ENCODE results near the gene C1QTNF1.
A peak's percentile ranks its signal among the peaks of the same experiment; 100 is the strongest.

The C1QTNF1 gene

DNA sequence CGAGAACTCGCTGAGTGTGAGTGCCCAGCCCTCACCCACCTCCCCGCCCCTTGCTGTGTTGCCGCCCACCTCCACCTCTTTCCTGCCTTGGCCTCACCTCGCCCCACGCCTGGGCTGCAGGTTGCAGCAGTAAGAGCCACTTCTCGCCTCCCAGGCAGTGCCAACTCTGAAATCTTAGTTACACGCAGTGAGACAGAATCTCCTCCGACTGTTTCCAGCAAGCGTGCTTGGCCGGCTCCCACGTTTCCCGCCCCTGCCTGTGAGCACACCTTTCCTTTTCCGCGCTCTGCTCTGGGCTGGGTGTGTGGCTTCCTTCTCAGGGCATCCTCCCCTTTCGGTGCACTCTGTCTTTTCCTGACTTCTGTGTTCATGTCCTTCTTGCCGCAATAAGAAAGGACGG is 56.4 kb downstream of the C1QTNF1 start:
- DNase-seq (ENCODE audit: low spot score) = no peak

DNA sequence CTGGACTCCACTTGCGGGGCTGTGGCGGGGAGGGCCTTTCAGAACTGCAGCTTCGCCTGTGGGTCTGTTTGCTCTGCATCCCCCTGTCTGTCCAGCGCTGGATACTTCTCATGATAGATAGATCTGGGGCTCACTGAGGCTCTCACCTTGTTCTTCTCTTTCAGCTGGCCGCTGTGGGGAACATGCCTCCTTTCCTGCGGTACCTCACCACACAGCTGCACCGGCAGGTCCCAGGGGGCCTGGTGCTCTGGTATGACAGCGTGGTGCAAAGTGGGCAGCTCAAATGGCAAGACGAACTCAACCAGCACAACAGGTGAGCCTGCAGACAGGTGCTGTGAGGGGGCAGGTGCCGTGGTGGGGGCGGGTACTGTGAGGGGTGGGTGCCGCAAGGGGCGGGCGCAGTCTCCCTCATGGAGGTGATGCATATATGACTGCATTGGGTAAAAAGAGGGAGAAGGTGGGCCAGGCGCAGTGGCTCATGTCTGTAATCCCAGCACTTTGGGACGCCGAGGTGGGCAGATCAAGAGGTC is 56.9 kb downstream of the C1QTNF1 start:
- DNase-seq (ENCODE audit: low spot score) = no peak

DNA sequence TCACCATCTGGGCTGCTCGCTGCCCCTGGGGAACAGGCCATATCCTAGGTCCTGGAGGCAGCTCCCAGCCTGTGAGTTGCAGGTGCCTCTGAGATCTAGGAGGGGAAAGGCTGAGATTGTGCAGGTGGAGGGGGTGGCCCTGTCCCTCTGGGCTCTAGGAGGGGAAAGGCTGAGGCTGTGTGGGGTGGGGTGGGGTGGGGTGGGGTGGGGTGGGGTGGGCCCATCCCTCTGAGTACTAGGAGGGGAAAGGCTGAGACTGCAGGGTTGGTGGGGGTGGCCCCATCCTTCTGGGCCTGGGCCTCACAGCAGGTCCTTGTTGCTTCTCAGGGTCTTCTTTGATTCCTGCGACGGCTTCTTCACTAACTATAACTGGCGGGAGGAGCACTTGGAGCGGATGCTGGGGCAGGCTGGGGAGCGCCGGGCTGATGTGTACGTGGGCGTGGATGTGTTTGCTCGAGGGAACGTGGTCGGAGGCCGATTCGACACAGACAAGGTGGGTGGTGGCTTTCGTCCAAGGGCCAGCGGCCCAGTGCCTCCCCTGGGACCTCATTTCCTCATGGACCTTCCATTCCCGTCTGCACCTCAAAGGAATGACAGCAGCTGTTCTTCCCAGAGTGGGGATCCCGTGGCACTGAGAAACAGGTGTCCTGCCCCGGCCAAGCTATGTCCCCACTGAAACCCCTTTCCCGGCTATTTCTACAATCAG is 57.8 kb downstream of the C1QTNF1 start:
- no peak for DNase-seq (ENCODE audit: low spot score)

DNA sequence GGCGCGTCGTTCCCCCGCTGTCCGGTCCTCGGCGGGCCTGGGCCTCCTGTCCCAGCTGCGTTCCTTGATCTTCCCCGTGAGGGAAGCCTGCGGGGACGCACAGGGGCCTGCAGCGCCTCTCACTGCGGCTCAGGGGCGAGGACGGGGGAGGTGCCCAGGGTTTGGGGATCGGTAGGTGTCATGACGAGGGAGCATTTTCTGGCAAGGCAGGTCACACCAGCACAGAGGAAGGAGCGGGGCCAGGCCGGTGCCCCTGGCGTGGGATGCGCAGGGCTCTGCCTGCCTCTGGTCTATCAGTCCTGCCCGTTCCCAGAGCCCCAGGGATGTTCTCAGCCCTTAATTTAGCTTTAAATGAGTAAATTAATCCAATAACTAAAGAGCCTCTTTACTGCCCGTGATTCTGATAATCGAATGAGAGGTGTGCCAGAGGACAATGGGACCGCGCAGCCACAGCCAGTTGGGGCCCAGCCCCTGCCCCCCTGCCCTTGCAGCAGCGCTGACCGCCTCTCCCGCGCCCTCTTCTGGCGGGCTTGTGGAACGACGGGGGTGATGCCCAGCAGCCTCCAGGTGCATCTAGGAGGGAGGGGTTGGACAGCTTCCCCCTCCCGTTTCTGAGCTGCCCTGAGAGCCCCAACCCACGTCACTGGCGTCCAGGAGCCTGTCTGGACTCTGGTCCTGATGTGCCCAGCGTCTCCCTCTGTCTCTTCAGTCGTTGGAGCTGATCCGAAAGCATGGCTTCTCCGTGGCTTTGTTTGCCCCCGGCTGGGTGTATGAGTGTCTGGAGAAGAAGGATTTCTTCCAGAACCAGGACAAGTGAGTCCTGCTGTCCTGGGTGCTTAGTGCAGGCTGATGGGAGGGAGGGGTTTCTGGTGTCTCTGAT is 58.6 kb downstream of the C1QTNF1 start:
- DNase-seq (ENCODE audit: low spot score) = peak; percentile 71

DNA sequence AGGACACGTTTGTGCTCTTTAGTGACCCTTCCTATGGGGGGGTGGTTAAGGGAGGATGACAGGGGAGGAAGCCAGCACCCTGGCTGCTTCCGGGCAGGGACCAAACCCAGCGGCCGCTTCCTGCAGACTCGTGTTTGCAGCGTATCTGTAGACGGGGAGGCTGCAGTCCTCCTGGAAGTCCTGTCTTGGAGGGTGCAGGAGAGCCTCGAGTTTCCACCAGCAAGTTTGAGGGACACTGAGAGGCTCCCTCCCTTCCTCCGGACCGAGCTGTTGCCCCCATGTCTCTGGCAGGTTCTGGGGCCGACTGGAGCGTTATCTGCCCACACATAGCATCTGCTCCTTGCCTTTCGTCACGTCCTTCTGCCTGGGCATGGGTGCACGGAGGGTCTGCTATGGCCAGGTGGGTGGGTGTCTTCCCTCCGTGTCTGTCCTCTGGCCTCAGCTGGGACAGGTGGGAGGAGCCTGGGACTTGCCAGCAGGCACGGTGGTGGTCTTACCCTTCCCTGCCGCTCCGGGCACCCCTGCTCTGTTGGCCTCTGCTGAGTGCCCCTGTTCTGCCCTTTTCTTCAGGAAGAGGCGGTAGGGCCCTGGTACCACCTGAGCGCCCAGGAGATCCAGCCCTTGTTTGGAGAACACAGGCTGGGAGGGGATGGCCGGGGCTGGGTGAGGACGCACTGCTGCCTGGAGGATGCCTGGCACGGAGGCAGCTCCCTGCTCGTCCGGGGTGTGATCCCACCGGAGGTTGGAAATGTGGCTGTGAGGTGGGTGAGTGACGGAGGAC is 59.4 kb downstream of the C1QTNF1 start:
- no peak for DNase-seq (ENCODE audit: low spot score)

DNA sequence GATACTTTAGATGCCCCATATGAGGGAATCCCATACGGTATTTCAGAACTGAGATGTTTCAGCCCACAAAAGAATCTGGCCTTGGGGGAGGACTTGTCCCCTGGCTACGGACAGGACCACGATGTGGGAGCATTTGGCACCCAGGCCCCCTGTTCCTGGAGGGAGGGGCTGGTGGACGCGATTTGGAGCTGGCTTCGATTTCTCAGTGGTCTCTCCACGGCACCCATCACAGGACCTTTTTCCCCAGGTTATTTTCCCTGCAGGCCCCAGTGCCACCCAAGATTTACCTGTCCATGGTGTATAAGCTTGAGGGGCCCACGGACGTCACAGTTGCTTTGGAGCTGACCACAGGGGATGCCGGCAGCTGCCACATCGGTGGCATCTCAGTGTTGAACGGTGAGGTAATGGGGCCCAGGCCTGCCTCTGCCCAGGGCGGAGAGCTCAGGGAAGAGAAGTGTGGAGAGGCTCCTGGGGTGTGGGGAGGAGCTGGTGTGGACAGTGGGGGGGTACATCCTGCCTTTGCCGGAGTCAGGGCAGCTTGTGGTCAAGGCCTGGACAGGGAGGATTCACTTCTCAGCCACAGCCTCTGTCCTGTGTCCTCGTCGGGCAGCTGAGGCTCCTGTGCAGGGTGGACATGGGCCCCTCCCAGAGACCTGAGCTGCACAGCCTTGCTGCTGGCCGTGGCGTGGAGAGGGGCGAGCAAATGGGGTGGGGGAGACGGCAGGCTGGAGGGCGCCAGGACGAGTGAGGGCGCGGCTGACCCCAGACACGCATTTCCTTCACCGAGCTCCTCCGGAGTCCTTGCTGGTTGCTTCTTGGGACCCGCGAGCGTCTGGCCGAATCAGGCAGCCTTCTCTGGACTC is 60.6 kb downstream of the C1QTNF1 start:
- no peak for DNase-seq (ENCODE audit: low spot score)

DNA sequence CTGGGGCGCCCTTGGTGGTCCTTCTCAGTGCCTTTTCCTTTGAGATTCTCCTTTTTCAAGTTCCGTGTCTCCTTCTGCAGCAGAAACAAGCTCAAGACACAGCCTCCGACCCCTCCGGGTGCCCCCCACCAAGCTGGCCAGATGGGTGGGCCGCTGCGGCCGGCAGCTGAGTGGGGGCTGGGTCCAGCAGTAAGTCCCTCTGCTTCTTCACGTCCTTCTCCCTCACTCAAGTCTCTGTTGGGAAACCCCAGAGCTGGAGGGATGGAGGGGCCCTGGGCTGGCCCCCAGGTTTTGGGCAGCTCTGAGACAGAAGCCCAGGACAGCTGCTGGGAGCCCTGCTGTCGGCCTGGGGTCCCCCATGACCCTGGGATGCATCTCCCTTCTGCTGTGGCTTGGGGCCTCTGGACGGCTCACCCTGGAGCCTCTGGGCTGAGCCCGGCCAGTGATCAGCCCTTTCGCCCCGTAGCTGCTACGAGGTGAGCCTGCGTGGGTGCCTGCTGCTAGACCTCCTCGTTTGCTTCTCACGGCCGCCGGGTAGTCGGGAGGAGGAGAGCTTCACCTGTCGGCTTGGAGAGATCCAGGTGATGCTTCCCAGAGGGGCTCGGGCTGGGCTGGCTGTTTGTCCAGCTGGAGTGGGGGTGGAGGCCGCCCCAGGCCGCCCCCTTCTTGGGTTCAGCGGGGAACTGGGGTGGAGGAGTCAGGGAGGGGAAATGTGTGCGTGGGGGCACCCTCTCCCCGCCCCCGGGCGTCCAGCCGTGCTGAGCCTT is 61.4 kb downstream of the C1QTNF1 start:
- DNase-seq (ENCODE audit: low spot score) = no peak

DNA sequence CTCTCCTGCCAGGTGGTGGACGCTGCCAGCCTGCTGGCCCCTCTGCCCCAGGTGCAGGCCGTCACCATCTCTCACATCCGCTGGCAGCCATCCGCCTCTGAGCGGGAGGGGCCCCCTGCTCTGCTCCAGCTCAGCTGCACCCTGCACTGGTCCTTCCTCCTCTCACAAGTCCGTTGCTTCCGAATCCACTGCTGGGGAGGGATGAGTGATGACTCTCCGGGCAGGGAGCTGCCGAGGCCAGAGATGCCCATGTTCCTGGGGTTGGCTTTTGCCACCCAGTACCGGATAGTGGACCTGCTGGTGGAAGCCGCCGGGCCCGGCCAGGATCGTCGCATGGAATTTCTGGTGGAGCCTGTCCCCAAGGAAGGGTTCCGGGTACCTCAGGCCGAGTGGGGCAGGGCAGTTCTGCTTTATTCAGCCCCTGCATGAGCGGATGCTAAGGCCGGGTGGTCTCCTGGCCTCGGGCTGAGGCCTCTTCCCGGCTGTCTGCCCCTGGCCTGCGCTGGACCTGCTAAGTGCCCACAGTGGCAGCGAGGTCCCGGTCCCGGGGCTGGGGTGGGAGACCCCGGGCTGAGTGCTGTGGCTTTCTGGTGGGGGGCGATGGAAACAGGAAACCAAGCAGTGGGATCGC is 62.1 kb downstream of the C1QTNF1 start:
- DNase-seq (ENCODE audit: low spot score) = no peak

DNA sequence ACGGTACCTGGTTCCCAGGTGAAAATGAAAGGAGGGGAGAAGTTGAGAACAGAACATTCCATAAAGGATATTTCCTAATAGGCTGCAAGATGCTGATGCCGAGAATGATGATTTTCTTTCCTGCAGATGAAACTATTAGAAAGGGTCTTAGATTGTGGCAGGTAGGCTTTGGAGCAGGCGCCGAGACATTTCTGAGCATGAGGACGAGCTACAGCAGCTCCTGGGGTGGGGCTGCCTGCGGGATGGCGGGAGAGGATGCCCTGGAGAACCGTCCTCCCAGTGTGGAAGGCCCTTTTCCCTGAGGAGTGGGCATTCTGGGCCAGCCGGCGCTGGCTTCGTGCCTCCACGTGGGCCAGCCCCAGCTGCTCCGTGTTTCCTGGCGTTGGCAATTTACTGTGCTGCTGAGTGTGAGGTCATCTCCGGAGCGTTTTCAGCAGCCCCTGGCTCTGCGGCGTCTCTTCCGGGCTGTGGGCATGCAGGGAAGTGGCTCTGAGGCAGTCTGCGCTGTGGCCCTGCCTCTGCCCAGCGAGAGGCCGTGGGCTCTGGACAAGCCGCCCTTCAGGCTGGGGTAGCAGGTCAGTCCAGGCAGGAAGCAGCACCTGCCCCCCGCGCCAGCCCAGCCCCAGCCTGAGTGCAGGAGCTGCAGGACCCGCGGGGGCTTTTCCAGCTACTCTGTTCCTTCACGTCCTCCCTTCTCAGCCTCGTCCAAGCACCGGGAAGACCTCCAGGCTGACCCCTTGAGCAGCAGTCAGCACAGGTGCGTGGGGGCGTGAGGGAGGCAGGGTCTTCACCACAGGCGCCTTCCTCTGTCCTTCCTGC is 62.8 kb downstream of the C1QTNF1 start:
- DNase-seq (ENCODE audit: low spot score) = no peak

DNA sequence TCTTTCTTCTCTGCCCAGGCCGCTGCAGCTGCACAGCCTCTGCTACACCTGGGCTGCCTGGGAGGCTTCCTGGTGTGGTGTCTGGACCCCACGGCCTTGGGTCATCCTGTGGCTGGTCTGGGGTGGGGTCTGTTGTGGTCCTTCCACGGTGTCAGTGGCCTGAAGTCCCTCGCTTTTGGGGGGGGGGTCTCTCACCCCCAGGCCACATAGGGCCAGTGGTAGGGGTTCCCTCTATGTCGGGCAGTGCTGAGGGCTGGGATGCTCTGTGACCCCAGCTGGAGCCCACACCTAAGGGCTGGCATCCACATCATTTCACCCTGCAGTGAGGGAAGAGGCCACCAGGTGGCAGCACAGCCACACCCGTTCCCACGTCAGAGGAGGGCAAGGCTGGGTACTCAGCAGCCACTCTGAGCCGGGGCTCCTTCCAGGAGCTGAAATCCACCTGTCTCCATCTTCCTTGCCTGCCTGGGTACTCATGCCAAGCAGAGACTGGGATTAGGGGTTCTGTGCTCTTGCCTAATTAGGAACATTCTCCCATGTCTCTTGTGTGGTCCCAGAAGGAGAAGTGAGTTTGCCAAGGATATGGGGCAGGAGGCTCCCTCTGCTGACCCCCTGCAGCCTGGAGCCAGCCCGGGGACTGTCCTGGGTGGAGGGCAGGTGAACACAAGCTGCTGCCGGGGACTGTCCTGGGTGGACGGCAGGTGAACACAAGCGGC is 63.6 kb downstream of the C1QTNF1 start:
- peak; percentile 84 for DNase-seq (ENCODE audit: low spot score)

DNA sequence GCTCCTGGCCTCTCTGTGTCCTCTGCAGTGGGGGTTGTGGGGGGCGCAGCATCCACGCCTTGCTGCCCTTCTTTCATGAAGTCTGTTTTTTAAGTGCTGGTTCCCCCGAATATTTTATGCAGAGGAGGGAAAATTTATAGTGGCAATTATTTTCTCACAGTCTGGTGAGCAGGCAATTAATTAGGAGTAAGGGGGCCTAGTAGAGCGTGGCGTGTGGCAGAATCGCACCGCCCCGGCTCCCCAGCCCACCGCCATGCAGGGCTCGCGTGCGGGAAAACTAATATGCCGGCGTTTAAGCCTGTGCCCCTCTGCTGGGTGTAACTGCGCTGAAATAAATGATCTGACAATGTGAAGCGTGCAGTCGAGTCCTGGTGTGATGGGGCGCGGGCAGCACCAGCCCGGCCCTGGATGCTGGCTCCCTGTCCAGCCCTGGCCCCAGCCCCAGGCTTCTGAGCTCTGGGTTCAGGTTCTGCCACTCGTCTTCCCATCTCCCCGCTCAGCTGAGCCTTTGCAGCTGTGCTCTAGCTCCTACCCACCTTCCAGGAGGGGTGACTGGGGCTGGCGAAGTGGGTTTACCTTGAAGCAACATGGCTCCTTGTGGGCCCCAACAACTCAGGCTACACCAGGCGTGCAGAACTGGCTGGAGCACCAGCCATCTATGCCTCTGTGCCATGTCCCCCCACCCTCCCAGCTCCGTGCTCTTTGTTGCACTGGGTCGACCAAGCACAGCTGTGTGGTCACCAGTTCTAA is 64.5 kb downstream of the C1QTNF1 start:
- DNase-seq (ENCODE audit: low spot score) = no peak

DNA sequence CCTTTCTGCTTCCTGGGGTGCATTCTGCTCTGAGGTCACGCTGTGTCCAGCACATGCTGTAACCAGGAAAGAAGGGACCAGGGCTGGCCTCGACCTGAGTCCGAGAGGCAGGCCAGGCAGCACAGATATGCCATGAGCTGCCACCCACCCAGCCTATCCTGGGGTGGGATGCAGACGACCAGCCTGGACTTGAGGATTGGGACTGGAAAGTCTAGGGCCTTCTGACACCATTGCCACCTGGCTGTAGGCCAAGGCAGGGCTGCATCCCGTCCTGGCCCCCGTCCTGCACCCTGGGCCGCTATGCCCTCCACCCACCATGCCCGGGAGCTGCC is 65.0 kb downstream of the C1QTNF1 start:
- DNase-seq (ENCODE audit: low spot score) = no peak

DNA sequence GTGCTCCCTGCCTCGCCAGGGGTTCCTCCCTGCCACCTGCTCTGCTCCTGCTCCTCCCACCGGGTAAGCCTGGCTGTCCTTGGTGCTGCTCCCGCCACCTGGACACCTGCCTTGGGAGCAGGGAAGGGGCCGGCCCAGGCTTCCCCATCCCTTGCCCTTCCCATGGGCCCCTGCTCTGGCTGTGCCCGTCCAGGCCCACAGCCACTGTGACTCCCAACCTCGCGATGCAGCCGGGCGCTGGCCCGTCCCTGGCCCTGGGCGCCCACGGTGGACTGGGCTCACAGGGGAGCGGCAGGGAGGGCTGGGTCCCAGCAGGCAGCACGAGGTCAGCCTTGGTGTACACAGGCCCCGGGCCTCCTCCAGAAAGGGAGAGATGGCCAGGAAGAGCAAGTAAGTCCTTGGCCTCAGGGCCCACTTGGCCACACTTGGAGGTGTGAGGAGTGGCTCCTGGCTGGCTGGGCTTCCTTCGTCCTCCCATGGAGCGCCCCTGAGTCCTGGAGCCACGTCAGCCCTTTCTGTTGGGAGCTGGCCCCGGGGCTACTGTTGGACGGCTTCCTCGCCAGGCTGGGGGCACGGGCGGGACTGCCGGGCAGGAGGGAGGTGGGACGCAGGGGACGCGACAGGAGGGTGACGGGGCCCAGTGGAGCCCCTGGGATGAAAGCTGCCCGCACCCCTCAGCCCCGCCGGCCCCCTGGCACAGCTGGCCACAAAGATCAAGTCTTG is 65.9 kb downstream of the C1QTNF1 start:
- no peak for DNase-seq (ENCODE audit: low spot score)

DNA sequence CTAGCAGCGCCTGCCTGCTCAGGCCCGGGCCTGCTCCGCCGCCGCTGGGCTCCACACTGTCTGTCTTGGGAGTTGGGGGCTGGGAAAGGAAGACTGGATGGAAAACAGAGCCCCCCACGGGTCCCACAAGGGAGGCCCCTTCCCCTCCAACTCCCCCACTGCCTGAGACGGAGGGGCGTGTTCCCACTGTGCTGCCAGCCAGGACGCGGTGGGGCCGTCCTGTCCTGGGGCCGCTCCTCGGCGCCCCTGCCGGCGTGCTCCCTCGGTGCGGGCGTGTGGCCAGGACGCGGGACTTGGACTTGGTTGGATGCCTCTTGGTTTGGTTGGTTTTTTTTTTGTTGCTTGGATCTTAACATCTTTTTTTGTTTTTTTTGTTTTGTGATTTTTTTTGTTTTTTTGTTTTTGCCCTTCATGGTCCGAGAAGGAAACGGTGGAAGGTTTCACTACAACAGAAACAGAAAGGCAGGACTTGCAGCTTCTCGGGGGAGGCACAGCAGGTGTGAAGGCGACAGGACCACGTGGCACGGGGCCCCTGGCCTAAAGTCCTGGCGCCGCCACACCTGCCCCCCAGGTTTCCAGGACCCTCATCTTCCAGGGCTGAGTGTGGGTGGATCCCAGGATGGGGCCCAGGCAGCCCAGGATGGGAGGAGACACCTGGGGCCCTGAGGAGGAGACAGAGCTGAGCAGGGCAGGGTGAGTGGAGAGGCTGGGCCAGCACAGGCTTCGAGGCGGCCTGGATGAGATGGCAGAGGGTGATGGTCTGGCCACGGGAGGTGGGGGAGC is 66.7 kb downstream of the C1QTNF1 start:
- DNase-seq (ENCODE audit: low spot score) = no peak

DNA sequence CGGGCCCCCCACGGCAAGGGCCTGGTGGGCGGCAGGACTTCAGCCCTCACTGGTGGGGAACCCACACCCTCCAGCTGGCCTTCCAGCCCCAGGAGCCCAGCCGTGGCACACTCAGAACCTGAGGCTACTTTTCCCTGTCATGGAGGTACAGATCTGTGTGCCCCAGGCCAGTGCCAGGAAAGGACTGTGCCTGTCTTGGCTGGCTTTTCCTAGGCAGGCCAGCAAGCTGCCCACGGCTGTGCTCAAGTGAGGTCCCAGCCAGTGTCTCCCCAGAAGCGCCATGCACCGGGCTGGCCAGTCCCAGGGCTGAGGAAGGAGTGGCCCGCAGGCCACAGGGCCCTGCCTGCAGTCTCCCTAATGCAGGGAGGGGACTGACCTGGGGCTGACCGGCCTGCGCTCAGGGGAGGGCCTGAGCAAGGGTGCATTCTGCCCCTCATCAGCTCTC is 67.3 kb downstream of the C1QTNF1 start:
- DNase-seq (ENCODE audit: low spot score) = no peak

DNA sequence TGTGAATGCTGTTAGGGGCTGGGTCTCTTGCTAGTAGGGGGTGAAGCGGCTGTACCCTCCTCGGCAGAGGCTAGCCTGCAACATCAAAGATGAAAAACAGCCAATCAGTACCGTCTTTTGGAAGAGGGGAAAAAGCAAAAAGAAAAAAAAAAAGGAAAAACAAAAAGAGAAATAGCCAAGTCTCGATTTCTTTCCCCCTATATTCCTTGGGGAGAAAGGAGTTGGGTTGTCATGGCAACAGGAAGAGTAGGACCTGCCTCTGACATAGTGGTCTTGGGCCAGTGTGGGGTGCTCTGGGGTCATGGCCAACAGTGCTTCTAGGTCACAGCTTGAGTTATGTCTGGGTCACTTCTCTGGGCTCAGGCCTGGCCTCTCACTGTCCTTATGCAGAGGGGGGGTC is 68.6 kb downstream of the C1QTNF1 start:
- DNase-seq (ENCODE audit: low spot score) = no peak
